GM12878 (cell line): ENCODE results near the gene CAMKK2. TPM values are rescaled to one million over a fixed set of nuclear protein-coding genes. Genes with fewer than 3 reads are reported as not detected.

Experiments used
- ATAC-seq: fragments of 200-7000 bp; cut with Tn5 transposase; 3 replicates; pipeline ENCODE4 v1.9.1; 2020; ENCODE audit warnings: mild to moderate bottlenecking, moderate library complexity
- BruUV-seq: library from RNA; stranded (reverse); fragments of 400-500 nt; replicated peaks from 2 replicates; lab custom pipeline; 2021; lab: Mats Ljungman, UMichigan
- CTCF ChIA-PET: fragments of 300-600 bp; sonication (Branson Sonifier 250); formaldehyde crosslinking; extraction: SDS; loops from one replicate; lab custom pipeline; 2021; ENCODE audit warnings: inconsistent platforms; lab: Yijun Ruan, JAX
- POLR2A ChIA-PET: fragments of 350-600 bp; formaldehyde crosslinking; extraction: SDS; loops from one replicate; lab custom pipeline; 2021; ENCODE audit warnings: inconsistent platforms; lab: Charles Lee
- RAD21 ChIA-PET: fragments of 300-600 bp; sonication (Branson Sonifier 250); formaldehyde crosslinking; loops from one replicate; lab custom pipeline; 2023; ENCODE audit warnings: antibody characterized with exemption; ENCODE audit not compliant: unreplicated experiment; lab: Charles Lee
- SMC1A ChIA-PET: fragments of 300-600 bp; sonication (Branson Sonifier 250); formaldehyde crosslinking; loops from one replicate; lab custom pipeline; 2023; ENCODE audit not compliant: unreplicated experiment, uncharacterized antibody; lab: Charles Lee
- DNase-seq: peaks from one replicate; pipeline ENCODE4 v3.0.0-alpha.2; 2011; ENCODE audit warnings: low read depth, low spot score
- FAIRE-seq: peaks from 3 replicates; lab custom pipeline; 2011; peaks lifted over from hg19 to GRCh38; lab: Jason Lieb, UNC
- H2AFZ ChIP-seq: 2 replicates; pipeline ENCODE4 v1.6.0; 2011; ENCODE audit warnings: low read depth, low read length, control low read depth; ENCODE audit not compliant: control insufficient read depth
- H3K27ac ChIP-seq: 2 replicates; pipeline ENCODE4 v1.5.1; 2011; ENCODE audit warnings: control low read depth; ENCODE audit not compliant: control insufficient read depth, insufficient read depth
- H3K27me3 ChIP-seq, 2 experiments: replicated peaks in 1 of 2; 2 replicates each; pipeline versions ENCODE4 v1.6.0 to v1.6.1; 2011; ENCODE audit warnings: low read length in 1 of 2; ENCODE audit not compliant: control insufficient read depth in 2 of 2, insufficient read depth in 2 of 2
- H3K36me3 ChIP-seq, 2 experiments: 2 replicates each; pipeline ENCODE4 v1.5.1; 2011; ENCODE audit warnings: low read length in 1 of 2; ENCODE audit not compliant: control insufficient read depth in 2 of 2, insufficient read depth in 2 of 2
- H3K4me1 ChIP-seq: 2 replicates; pipeline ENCODE4 v1.6.1; 2011; ENCODE audit warnings: mild to moderate bottlenecking, low read length, moderate library complexity, mixed read lengths; ENCODE audit not compliant: control insufficient read depth, insufficient read depth
- H3K4me2 ChIP-seq: 2 replicates; pipeline ENCODE4 v1.6.0; 2011; ENCODE audit warnings: control low read depth; ENCODE audit not compliant: control insufficient read depth, insufficient read depth
- H3K4me3 ChIP-seq: fragments of 200-600 bp; sonication (generic); 2 replicates; pipeline ENCODE4 v1.5.1; 2016
- H3K79me2 ChIP-seq: 2 replicates; pipeline ENCODE4 v1.6.0; 2011; ENCODE audit warnings: low read length; ENCODE audit not compliant: control insufficient read depth, insufficient read depth
- H3K9ac ChIP-seq: 2 replicates; pipeline ENCODE4 v1.8.0; 2011; ENCODE audit warnings: low read length, control low read depth, mixed read lengths; ENCODE audit not compliant: control insufficient read depth, insufficient read depth
- H3K9me3 ChIP-seq: replicated peaks from 3 replicates; pipeline ENCODE4 v1.5.1; 2011; ENCODE audit warnings: mild to moderate bottlenecking, low read length; ENCODE audit not compliant: control insufficient read depth, insufficient read depth
- H4K20me1 ChIP-seq: 2 replicates; pipeline ENCODE4 v1.6.0; 2011; ENCODE audit not compliant: control insufficient read depth, insufficient read depth
- SPI1 ChIP-seq: IDR thresholded peaks from 2 replicates; pipeline ENCODE4 v1.6.1; 2011; ENCODE audit warnings: low read depth, mild to moderate bottlenecking, low read length, moderate library complexity, borderline replicate concordance; ENCODE audit not compliant: insufficient read depth
- WGBS: methylation state at CpG from one replicate; pipeline ENCODE4 v1.1.6; 2016; ENCODE audit warnings: low lambda C conversion rate; ENCODE audit not compliant: insufficient replicate concordance, insufficient coverage; ENCODE audit errors: missing lambda C conversion rate; 5-methylcytosine and 5-hydroxymethylcytosine counted together
- in situ Hi-C: fragments of 300-500 bp; cut with MboI; formaldehyde crosslinking; loops from 9 replicates; pipeline ENCODE4 v1.14.3; 2018; ENCODE audit warnings: mixed read lengths
- intact Hi-C: fragments of 100-400 bp; cut with micrococcal nuclease; formaldehyde crosslinking; loops from one replicate; pipeline ENCODE4 v1.14.2; 2022; ENCODE audit not compliant: unreplicated experiment
- polyA plus RNA-seq, 11 experiments: library from polyadenylated mRNA; depleted of rRNA in 4 of 11; unstranded in 6 of 11; stranded (reverse) in 5 of 11; fragments of >200 nt; fragmentation: Nextera tagmentation in 4 of 11; fragmentation: Illumina TruSeq in 1 of 11; extraction: Ambion mirVana in 4 of 11; extraction: Trizol in 1 of 11; gene quantifications; 1 replicate in 1 of 11; 2 replicates in 10 of 11; pipeline versions ENCODE4 v1.2.1 to v1.2.3, GENCODE V29; 2011 to 2016; ENCODE audit warnings: inconsistent platforms in 2 of 11, missing spikeins in 2 of 11, low read depth in 1 of 11
- total RNA-seq, 4 experiments: library from RNA; depleted of rRNA in 3 of 4; stranded (reverse); fragments of >200 nt in 3 of 4; fragmentation: Illumina TruSeq in 1 of 4; extraction: Trizol in 1 of 4; gene quantifications; 2 replicates each; pipeline versions ENCODE4 v1.2.1 to v1.2.3, GENCODE V29; 2013 to 2021
- TF ChIP-seq, protein P1 (sequence below): fragments of 450-650 bp; IDR thresholded peaks from 2 replicates; pipeline ENCODE4 v1.6.1; 2018; ENCODE audit warnings: borderline replicate concordance, mild to moderate bottlenecking; ENCODE audit not compliant: partially characterized antibody
- TF ChIP-seq, protein P2 (sequence below): fragments of 150-350 bp; IDR thresholded peaks from 2 replicates; pipeline ENCODE4 v1.6.1; 2014; ENCODE audit warnings: mild to moderate bottlenecking, low read depth, low read length
- TF ChIP-seq, protein P3 (sequence below): IDR thresholded peaks from 2 replicates; pipeline ENCODE4 v1.6.1; 2011; ENCODE audit warnings: low read depth, mild to moderate bottlenecking, low read length, moderate library complexity, borderline replicate concordance; ENCODE audit errors: extremely low read depth

CAMKK2 gene
- total and polyA plus RNA-seq, 10 of the 15 experiments (the other 5 are each of a cell fraction or from before 2014, with no cell fraction given), result 5.2 to 40.6 (median 26.6) TPM

DNA sequence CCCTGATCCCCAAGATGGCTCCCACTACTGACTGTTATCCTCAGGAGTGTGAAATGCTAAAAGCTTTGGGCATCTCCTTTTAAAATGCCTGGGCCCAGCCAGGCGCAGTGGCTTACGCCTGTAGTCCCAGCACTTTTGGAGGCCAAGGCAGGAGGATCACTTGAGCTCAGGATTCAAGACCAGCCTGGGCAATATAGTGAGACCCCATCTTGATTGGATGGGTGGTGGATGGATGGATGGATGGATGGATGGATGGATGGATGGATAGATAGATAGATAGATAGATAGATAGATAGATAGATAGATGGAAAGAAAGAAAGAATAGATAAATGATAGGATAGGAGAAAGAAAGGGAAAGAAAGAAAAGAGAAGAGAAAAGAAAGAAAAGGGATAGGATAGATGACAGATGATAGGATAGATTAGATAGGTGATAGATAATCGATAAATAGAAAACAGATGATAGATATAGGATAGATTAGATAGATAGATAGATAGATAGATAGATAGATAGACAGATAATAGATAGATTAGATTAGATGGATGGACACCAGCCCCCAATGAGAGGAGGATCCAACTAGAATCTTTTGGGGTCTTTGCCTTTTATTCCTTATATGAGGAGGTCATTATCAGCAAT, 77.0 kb downstream of the CAMKK2 start:
- H3K79me2 ChIP-seq, result no peaks in the 10 kb centered on the region
- in situ Hi-C loops, result no loop called here
- no peak overlapping the region for H3K27ac ChIP-seq
- ChIA-PET POLR2A (no interaction called here), SMC1A (interaction anchor here (0.7 kb wide), 1 partner anchor 116 kb away, joined by 4 read pairs; no protein-coding TSS in a partner anchor), RAD21 (no interaction called here), CTCF (interaction anchor here (0.5 kb wide), 1 partner anchor 27 kb away, joined by 4 read pairs; no protein-coding TSS in a partner anchor)
- H2AFZ ChIP-seq, result no peak overlapping the region
- H3K4me2 ChIP-seq, result no peak overlapping the region
- H3K4me3 ChIP-seq, result no peak overlapping the region
- FAIRE-seq (no peak), ATAC-seq (no peak), DNase-seq (no peak)
- BruUV-seq, result no TSS peak
- H3K27me3 ChIP-seq, result no peaks in the 10 kb centered on the region
- peaks cover 6% of the 10 kb centered on the region for H3K4me1 ChIP-seq
- H4K20me1 ChIP-seq, result no peaks in the 10 kb centered on the region
- intact Hi-C loops, result no loop called here
- H3K9ac ChIP-seq, result no peak overlapping the region
- H3K9me3 ChIP-seq, result no peaks in the 10 kb centered on the region
- H3K36me3 ChIP-seq, result peaks cover 0 to 4% of the 10 kb centered on the region in 2 experiments; a peak in 3 of 4 replicates
- TF ChIP-seq, protein P1, sequence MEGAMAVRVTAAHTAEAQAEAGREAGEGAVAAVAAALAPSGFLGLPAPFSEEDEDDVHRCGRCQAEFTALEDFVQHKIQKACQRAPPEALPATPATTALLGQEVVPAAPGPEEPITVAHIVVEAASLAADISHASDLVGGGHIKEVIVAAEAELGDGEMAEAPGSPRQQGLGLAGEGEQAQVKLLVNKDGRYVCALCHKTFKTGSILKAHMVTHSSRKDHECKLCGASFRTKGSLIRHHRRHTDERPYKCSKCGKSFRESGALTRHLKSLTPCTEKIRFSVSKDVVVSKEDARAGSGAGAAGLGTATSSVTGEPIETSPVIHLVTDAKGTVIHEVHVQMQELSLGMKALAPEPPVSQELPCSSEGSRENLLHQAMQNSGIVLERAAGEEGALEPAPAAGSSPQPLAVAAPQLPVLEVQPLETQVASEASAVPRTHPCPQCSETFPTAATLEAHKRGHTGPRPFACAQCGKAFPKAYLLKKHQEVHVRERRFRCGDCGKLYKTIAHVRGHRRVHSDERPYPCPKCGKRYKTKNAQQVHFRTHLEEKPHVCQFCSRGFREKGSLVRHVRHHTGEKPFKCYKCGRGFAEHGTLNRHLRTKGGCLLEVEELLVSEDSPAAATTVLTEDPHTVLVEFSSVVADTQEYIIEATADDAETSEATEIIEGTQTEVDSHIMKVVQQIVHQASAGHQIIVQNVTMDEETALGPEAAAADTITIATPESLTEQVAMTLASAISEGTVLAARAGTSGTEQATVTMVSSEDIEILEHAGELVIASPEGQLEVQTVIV, result no peak
- TF ChIP-seq, protein P2, sequence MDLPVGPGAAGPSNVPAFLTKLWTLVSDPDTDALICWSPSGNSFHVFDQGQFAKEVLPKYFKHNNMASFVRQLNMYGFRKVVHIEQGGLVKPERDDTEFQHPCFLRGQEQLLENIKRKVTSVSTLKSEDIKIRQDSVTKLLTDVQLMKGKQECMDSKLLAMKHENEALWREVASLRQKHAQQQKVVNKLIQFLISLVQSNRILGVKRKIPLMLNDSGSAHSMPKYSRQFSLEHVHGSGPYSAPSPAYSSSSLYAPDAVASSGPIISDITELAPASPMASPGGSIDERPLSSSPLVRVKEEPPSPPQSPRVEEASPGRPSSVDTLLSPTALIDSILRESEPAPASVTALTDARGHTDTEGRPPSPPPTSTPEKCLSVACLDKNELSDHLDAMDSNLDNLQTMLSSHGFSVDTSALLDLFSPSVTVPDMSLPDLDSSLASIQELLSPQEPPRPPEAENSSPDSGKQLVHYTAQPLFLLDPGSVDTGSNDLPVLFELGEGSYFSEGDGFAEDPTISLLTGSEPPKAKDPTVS, result no peak
- no peak for TF ChIP-seq SPI1
- TF ChIP-seq, protein P3, sequence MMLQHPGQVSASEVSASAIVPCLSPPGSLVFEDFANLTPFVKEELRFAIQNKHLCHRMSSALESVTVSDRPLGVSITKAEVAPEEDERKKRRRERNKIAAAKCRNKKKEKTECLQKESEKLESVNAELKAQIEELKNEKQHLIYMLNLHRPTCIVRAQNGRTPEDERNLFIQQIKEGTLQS, result no peak
- whole genome bisulfite sequencing, result 96% methylated on average over 3 of the region's 3 CpGs
